ENCODE data around the gene CR1.
"Not testable (repeated sequence)": the region's sequence is repeated elsewhere in the genome, so short reads cannot be mapped to it uniquely, and the experiment has no call there.

CR1 gene

DNA sequence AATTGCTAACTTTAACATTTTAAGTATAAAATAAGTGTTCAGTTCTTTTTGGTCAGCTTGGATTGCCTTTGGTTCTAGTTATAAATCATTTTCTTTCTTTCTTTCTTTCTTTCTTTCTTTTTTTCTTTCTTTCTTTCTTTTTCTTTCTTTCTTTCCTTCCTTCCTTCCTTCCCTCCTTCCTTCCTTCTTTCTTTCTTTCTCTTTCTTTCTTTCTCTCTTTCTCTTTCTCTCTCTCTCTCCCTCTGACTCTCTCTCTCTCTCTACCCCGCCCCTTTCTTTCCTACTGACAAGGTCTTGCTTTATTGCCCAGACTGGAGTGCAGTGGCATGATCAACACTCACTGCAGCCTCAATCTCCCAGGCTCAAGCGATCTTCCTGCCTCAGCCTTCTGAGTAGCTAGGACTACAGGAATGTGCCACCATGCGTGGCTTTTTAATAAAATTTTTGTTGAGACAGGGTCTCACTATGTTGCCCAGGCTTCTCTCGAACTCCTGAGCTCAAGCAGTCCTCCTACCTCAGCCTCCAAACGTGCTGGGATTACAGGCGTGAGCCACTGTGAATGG is 187.0 kb downstream of the CR1 start:
- not testable (repeated sequence) for DNase-seq

GRCh38 chr1:207690551-207690950 is 194.6 kb downstream of the CR1 start:
- not testable (repeated sequence) for DNase-seq

DNA sequence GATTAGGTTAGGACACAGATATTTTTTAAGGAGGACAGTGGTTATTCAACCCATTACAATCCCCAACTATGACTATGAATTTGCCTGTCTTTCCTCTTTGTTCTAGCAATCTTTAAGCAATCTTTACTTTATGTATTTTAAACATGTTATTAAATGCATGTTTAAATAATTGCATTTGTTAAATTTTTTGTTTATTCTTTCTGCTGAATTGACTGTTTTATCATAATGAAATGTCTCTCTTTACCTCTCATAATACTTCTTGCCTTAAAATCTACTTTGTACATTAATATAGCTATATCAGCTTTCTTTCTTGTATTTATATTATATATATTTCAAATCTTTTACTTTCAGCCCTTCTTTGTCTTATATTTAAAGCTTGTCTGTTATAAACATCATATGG is 195.1 kb downstream of the CR1 start:
- DNase-seq = no peak

Data from cortex of kidney (tissue), 1 donor.